Cardiac septum (tissue), 1 donor: ENCODE measurements around the gene CAMK2G. TPM values are rescaled to one million over a fixed set of nuclear protein-coding genes. Genes with fewer than 3 reads are reported as not detected.

ENCODE experiments used
- DNase-seq: peaks from one replicate; pipeline ENCODE4 v3.0.0-alpha.2; 2020; ENCODE audit warnings: low spot score
- intact Hi-C: fragments of 100-400 bp; cut with DNase I; formaldehyde crosslinking; loops from one replicate; pipeline ENCODE4 v1.14.0; 2022
- total RNA-seq: library from RNA; stranded (reverse); fragmentation: NEBNext Ultra II Directional; extraction: Animal tissue kit (Norgen Biotek cat#: 25700); gene quantifications from one replicate; pipeline ENCODE4 v1.2.1, GENCODE V29; 2021
- donor health status: DM: no; HTN: no; CAD: no.

The CAMK2G gene
- total RNA-seq, 1 donor from 2014 or later, result 12.7 TPM

DNA sequence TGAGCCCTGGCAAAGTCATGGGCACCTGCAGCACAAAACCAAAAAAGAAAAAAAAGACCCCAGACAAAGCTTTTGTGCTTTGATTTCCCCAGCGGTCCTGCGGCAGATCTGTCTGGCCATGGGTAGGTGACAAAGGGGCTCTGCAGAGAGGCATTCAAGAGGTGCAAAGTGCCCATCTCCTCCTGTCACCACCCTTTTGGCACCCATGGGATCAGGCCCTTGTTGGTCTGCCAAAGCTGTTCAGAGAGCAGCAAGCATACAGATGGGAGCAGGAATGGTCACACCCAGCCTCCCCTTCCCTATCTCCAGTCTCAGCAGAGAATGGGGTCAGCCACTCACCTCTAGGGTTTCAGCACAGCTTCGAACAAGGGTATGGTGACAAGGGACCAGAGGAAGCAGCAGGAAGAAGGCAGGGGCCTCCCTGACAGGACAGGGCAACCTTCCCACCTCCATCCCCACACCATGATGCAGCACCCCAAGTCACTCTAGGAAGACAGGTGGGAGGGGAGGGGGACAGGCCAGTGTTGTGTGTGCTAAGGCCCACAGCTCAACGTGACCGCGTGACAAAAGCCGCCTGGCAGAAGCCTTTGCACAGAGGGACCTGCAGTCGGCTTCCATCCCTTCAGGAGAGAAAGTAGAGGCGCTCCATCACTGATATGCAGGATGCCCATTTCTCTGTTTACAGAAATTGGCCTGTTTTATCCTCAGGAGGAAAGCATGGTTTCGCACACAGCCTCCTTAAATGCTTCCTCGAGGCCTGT lies 6.3 kb downstream of the CAMK2G start:
- no peak for DNase-seq

DNA sequence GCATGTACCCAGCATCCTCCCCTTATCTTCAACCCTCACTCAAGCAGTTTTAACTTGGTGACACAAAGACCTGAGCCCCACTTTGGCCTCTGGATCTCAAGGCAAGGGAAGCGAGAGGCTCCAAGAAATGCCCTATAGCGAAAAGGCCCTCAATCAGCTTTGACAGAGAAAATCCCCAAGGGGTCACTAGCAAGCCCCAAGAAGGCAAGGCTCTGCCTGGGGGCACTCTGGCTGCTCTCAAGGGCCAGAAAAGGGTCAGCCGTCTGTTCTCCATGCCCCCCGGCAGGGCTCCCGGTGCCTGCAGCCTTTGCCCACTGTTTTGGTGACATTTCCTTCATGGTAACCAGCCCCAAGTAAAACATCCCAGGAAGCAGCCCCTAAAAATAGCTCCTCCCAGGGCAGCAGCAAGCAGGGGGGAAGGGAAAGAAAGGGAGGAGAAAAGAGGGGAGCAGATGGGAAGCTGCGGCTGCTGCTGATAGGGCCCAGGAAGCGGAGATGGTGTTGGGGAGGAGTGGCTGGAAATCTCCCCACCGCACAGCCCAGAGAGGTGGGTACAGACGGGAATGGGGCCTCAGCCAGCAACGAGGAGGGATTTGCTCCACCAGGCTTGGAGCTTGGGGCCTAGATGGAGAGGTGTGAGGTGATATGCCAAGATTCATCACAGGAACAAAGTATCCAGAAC lies 7.1 kb downstream of the CAMK2G start:
- no peak for DNase-seq
- intact Hi-C loops, result no loop called here

More for the DNA sequence above, 6.3 kb downstream of the CAMK2G start:
- intact Hi-C loops, result no loop called here

DNA sequence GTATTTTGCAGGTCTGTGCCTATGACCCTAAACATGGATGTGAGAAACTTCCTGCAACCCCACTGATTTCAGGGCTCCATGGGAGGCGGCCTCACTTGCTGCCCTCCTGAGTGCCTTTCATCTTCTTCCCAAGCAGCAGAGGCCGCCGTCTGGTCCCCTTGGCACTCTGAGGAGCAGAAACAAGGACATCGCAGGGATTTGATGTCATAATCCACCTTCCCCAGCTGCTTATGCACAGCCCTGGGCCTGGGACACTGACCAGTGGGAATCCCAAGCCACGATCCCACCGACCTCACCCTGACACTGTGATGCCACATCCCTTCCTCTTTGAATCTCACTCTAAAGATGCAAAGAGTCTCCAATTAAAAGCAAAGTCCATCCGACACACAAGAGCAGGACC lies 7.7 kb downstream of the CAMK2G start:
- intact Hi-C loops, result no loop called here
- DNase-seq, result no peak

DNA sequence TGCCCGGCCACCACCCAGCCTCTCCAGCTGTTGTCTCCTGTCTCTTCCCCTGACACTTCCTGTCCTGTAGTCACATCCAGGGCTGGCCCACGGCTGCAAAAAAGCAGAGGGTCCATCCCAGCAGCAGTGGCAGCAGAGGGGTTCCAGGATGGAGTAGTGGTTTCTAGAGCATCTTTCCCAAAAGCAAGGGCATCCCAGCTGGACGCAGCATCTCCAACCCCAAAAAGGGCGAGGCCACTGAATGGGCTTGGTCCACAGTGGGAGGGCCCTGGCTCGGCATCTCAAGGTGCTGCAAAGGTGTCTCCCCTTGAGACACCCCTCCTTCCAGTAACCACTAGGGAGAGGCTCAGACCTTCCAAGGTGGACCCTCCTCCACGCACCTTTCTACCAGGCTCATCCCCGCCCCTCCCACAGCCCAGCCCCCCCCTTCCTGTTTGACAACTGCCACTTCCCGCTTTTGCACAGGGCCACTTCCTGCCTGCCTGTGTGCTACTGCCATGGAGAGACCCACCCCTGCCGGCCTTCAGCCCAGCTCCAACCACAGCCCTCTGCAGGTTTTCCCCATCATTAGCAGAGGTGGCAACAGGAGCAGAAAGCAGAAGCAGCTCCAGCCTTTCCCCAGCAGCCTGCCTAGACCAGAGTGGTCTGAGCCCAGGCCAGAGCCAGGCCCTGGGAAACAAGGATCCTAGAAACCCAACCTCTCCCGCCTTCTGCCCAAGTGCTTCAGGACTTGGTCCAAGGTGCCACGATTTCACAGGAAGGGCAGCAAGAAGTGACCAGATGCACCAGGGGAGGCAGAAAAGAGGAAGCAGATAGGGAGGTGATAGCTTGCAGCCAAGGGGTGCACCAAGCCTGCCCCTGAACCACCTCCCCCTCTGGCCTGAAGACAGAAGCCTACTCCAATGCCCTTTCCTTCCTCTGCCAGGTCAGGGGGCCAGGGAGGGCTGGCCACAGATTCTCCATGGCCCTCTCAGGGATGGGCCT lies 8.6 kb downstream of the CAMK2G start:
- intact Hi-C loops, result no loop called here
- peak; percentile 92 for DNase-seq

DNA sequence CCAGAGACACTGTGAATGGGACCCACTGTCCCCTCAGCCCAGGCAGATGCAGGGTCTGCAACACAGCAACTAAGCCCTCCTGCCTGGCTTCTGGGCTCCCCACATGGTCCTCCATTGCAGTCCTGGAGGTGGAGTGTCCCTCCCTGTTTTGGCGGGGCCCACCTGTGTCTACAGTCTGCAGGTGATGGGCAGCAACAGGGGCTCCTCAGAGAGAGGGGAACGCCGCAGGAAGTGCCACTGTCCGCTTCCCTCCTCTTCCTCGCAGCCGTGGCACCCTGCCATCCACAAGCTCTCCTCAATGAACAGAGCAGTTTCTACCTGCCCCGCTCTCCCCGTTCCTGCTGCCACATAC lies 9.3 kb downstream of the CAMK2G start:
- DNase-seq, result no peak
- intact Hi-C loops, result no loop called here

DNA sequence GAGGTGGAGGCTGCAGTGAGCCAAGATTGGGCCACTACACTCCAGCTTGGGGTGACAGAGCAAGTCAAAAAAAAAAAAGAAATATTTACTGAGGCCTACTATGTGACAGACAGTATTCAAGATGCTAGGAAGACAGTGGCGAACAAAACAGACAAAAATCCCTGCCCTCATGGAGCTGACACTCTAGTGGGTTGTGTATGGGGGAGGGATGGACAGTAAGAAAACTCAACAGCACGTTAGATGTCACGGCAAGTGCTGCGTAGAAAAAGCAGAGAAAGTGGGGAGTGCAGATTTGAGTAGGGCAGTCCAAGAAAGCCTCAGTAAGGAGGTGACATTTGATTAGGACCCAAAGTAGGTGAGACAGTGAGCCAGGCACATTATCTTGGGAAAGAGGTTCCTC lies 10.1 kb downstream of the CAMK2G start:
- intact Hi-C loops, result no loop called here
- DNase-seq, result no peak

DNA sequence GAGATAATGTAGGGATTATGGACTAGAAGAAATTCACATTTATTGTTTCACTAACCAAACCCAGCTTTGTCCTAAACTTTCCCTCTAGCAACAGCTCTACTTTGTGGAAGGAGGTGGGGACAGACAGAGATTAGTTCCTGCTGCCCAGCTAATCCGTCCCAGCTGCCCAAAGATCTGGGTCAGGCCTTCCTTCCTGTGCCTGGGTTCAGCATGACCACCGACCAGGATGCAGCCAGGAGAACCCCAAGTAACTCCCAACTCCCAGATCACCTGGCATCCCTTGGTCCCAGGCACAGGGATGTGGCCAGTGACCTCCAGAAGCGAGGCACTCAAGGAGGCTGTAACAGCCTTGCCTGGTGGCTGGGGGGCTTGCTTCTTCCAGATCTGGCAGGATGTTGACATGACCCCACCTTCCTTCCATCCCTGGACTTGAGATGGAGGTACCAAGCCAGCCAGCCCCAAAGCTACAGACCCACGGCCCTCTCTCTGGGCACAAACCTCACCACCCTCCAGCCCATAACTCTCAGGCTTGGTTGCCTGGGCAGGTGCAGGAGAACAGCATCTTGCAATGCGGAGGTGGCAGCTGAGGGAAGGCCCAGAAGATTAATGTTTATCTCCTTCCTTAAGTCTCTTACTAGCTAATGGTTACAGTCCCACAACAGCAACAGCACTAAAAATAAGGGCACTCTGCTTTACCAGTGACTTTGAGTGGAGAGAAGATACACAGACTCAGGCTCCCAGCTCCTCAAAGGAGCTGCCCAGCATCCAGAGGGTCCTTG lies 11.1 kb downstream of the CAMK2G start:
- intact Hi-C loops, result no loop called here
- no peak for DNase-seq

DNA sequence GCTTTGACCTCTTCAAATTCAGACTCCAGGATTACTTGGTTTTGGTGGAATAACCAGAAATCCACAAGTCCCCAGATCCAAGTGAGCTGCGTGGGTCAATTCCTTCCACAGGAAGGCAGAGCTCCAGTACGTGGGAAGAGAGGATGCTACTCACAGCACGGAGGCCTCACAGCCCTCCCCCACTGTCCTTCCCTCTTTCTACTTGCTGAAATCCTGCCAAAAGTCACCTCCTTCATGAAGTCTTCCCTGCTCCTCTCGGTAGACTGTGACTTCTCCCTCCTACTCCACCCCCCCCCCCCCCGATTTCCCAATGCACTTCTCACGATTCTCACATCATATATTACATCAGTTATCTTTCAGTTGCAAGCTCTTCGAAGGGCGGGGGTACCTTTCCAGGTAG lies 12.3 kb downstream of the CAMK2G start:
- intact Hi-C loops, result no loop called here
- no peak for DNase-seq

DNA sequence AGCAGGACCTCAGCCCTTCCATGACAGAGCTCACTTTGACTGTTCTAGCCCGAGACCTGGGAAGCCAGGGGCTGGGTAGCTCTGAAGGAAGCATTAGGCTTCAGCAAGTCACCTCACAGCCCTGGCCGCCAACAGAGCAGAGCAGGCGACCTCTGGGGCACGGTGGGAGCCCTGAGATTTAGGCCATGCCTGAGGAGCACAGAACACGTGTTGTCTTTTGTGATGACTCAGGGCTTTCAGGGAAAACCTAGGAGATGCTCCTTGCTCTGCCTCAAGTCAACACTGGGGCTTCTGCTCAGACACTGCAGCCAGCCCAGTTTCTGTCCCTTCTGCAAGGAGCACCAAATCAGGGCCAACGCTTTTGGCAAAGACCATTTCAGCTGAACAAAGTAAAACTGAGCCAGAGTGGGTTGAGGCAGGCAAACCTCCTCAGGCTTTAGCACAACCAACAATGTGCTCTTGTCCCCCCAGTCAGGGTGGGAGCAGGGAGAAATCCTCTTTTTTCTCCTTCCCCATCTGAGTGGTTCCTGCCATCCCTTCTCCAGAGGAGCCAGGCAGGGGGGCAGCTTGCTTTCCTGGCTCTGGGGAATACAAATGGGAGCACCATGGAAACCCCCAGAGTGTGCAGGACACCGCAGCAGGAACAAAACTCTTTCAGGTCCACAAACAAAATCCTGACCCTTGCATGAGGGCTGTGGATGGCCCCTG lies 14.4 kb downstream of the CAMK2G start:
- intact Hi-C loops, result no loop called here

DNA sequence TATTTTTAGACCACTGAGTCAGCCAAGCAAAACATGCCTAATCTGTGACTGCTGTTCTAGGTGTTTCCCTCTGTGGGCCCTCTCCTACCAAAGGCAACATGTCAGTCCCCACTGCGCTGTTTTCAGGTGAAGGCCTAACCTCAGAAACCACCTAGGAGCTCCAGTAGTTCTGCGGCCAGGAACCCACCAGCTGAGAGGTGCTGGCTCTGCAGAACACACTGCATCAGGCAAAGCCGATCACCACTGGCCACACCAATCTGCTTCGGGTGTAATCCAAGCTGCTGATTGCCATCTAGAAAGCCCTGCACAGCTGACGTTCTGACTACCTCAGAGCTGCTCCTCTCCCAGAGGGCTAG lies 14.9 kb downstream of the CAMK2G start:
- DNase-seq, result no peak
- intact Hi-C loops, result no loop called here

More for the DNA sequence above, 14.4 kb downstream of the CAMK2G start:
- DNase-seq, result no peak

DNA sequence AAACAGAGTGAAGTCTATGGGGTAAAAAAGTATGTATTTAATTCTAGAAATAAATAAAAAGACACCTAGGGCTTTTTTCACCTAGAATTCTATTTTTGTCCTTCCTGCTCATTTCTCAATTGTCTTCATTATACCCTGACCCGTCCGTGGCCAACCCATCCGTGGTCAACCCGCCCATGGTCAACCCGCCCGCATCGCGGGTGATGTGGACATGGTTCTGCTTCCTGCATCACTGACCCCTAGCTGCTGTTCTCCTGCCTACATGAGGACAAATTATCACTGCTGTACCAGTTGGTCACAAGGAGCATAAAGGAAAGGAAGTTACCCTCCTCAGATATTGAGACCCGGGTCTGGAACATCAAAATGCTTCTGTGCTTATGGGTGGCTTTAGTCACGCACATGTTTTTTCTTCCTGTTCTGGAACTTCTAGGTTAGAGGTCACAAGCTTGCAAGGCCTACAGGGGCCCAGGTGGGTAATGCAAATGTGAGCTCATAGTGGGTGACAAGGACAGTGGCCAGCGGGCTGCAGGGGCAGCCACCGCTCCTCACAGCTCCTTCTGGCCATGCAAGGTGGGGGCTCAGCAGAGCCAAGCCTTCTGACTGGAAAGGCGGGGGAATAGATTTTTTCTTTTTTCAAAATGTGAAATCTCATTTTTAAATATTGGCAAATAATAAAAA lies 15.5 kb downstream of the CAMK2G start:
- DNase-seq, result no peak
- intact Hi-C loops, result no loop called here

DNA sequence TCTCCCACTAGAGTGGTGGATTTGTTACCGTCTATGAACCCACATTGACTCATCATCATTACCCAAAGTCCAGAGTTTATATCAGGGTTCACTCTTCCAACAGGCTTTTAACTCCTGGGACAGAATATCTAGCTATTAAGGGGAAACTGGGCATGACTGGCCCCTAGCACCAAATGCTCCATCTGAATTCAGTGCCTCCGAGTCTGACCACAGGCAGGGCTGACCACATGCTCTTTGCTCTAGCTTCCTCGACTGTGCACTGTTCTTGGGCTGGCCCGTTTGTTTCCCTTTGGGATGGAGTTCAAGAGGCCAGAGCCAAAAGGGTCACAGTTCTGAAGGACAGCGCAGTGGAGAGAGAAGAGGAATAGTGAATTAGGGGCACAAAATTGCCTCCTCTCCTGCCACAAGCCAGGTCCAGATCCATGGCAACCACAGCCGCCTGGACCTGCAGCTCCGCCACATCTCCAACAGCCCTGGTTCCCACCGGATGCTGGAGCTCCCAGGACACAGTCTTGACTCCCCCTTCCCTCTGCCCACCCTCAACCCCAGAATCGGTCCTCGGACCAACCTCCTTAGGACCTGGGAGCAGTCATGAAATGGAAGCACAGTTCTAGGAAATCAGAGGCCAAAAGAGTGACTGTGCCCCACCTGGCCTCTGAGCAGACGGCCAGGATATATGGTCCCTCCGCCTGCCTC lies 16.2 kb downstream of the CAMK2G start:
- DNase-seq, result no peak
- intact Hi-C loops, result no loop called here

DNA sequence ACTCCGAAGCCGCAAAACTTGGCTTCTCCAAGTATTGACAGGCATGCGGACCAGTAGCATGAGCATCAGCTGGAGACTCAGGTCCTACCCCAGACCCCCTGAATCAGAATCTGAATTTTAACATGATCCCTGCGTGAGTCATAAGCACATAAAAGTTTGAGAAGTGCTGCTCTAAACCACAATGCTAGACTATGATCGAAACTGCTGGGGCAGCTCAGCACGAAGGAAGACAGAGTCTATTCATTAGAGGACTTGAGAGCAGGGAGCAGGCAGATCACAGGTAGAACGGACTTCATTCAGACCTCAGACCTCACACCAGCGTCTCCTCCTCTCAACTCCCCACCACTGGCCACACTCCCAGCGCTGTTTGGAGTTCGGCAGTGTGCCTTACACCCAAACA lies 16.9 kb downstream of the CAMK2G start:
- intact Hi-C loops, result no loop called here
- DNase-seq, result no peak

DNA sequence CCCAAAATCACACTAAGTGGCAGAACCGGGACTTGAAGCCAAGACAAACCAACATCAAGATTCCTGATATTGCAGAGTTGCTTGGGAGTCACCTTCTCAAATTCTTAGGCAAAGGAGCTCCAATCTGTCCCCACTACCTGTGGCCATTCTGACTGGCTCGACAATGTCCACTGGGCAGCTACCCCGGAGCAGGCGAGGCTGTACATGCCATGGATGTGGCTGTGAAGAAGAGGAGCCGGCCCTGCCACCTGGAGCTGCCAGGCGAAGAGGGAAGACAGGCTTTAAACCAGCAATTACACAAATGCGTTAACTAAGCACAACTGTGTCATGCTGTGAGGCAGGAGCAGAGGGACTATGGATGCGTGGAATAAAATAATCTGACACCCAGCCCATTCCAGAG lies 18.1 kb downstream of the CAMK2G start:
- intact Hi-C loops, result no loop called here
- DNase-seq, result no peak

DNA sequence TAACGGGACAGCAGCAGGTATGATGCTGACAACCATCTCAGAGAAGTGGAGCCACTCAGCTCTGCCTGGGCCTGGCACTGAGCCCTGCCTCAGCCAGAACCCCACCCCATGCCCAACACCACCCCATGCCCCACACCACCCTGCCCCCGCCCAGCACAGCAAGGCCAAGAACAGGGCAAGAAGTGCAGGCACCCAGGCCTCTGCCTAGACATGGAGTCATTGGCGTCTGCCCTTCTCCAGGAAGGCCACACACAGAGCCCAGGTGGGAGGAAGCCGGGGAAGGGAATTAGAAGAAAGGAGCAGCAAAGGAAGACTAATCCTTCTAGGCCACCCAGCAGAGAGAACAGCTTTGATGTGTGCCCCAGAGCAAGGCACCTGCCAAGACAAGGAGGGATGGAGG lies 18.9 kb downstream of the CAMK2G start:
- intact Hi-C loops, result no loop called here
- DNase-seq, result no peak

DNA sequence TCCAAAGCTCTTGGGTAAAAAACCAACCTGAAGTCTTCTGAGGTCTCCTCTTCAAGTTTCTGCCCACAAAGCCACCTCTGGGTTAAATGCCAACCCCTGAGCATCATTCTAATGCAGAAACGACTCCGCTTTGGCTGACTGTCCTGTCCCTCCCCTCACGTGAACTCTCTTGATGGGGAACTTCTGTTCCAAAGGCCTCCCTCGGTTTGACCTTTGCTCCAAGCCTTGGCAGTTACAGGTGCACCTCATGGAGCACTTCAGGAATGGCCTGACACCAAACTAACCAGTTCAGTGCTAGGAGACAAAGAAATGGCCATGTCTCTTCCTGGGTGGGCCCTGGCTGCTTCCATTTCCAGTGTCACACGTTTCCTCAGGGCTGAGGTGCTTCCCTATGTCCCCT lies 20.0 kb downstream of the CAMK2G start:
- intact Hi-C loops, result no loop called here
- no peak for DNase-seq

DNA sequence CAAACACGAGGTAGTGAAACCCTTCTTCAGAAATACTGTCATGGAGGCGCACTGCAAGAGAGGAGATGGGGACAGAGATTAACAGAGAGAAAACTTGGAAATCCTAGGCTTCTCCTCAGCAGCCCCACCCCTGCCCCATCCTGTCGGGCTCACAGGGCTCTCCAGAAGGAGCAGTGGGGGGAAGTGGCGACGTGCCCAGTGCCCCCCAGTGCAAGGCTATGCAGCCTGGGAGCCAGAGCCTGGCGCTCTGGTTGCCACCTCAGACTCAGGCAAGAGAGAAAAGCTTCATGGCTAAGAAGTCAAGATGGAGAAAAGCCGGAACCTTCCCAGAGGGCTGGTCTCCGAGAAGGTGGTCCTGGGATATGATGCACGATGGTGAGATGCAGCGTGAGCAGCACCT lies 21.2 kb downstream of the CAMK2G start:
- intact Hi-C loops, result no loop called here
- DNase-seq, result no peak

DNA sequence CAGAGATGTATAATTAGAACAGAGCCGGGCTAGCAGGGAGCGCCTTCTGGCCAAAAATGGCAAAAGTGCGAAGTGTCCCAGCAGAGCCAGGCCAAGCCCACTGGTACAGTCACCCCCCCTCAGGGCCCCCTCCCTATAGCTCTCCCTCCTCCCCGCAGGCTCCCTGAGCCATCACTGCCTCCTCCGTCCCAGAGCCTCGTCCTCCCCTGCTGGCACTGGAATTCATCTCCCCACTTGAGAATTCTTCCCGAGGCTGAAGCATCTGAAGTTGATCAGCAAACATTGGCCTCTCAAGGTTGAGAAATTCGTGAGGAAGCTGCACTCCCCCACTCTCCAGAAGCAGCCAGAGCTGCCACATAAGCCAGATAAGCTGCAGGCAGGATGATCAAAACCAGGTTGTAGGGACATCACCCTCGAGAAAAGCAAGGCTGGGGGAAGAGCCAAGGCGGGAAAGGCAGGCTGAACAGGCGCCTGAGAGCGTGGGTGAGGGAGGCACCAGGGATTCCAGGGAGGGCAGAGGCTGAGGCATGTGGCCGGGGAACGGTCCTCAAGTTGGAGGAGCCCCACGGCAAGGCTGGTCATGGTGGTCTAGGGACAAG lies 23.4 kb downstream of the CAMK2G start:
- no peak for DNase-seq
- intact Hi-C loops, result no loop called here
